Osteoblast (primary cell): Measurements from ENCODE around the gene BCAS3. TPM values are rescaled to one million over a fixed set of nuclear protein-coding genes. Genes with fewer than 3 reads are reported as not detected.

ENCODE experiments used
- DNase-seq: peaks from one replicate; pipeline ENCODE4 v3.0.0; 2011; ENCODE audit warnings: low spot score, mixed read lengths; ENCODE audit not compliant: insufficient read length; ENCODE audit errors: missing footprints
- H2AFZ ChIP-seq: 2 replicates; pipeline ENCODE4 v1.6.0; 2011; ENCODE audit warnings: mild to moderate bottlenecking, low read length
- H3K27ac ChIP-seq: 2 replicates; pipeline ENCODE4 v1.5.1; 2011; ENCODE audit warnings: mild to moderate bottlenecking, low read depth, low read length, moderate library complexity
- H3K27me3 ChIP-seq: 2 replicates; pipeline ENCODE4 v1.6.0; 2012; ENCODE audit warnings: mild to moderate bottlenecking, control low read depth, inconsistent platforms, low read length, moderate library complexity; ENCODE audit not compliant: insufficient read depth
- H3K36me3 ChIP-seq: 2 replicates; pipeline ENCODE4 v1.5.1; 2011; ENCODE audit warnings: mild to moderate bottlenecking, low read length, control low read depth, moderate library complexity; ENCODE audit not compliant: insufficient read depth
- H3K4me1 ChIP-seq: 2 replicates; pipeline ENCODE4 v1.5.1; 2011; ENCODE audit warnings: mild to moderate bottlenecking, low read length, control low read depth, moderate library complexity; ENCODE audit not compliant: insufficient read depth
- H3K4me2 ChIP-seq: 2 replicates; pipeline ENCODE4 v1.6.0; 2011; ENCODE audit warnings: mild to moderate bottlenecking, low read length; ENCODE audit not compliant: insufficient read depth
- H3K4me3 ChIP-seq: fragments of 200-600 bp; sonication (generic); 3 replicates; pipeline ENCODE4 v1.5.1; 2012; ENCODE audit warnings: mild to moderate bottlenecking, low read length, inconsistent platforms; ENCODE audit not compliant: insufficient read depth
- H3K79me2 ChIP-seq: 2 replicates; pipeline ENCODE4 v1.6.0; 2012; ENCODE audit warnings: mild to moderate bottlenecking, low read length, control low read depth, inconsistent platforms; ENCODE audit not compliant: insufficient read depth
- H3K9me3 ChIP-seq: 2 replicates; pipeline ENCODE4 v1.5.1; 2011; ENCODE audit warnings: low read depth, low read length, control low read depth
- H4K20me1 ChIP-seq: 2 replicates; pipeline ENCODE4 v1.6.0; 2012; ENCODE audit warnings: mild to moderate bottlenecking, low read length, control low read depth; ENCODE audit not compliant: insufficient read depth
- total RNA-seq: library from RNA; depleted of rRNA; stranded (reverse); fragments of >200 nt; gene quantifications from 2 replicates; pipeline ENCODE4 v1.2.3, GENCODE V29; 2012
- TF ChIP-seq, protein P1 (sequence below): IDR thresholded peaks from 2 replicates; pipeline ENCODE4 v1.5.1; 2011; ENCODE audit warnings: mild to moderate bottlenecking, low read depth, low read length, moderate library complexity; ENCODE audit errors: extremely low read depth

BCAS3 gene
- total RNA-seq, 1 donor, result 31.5 TPM

DNA sequence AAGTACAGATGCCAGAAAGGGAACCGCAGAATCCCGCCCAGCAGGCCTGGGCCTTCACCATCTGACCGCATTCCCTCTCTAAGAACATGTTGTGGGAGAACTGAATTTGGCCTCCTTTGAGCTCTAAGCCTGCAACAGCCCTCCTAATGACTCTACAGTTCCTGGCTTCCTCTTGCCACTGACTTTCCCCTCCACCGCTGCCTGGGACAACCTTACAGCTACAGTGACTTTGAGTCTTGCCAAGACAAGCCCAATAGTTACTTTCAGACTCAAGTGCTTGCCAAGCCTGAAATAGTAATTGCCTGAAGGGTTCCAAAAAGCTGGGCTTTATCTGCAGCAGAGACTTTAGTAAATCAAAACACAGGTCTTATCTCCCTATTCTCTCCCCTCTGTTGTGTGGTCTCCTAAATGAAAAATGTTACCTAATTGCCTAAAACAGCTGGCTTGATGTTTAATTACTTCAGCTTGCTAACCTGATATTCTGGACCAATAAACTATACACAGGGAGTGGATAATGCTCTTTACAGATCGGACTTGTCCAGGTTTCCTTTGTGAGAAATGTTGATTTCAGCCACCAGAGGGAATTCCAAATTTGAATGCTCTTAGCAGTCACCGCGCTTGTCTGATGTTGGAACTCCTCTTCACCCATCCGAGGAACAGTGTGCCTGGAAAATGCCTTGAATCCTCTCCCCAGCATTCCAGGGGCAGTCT, 636.9 kb downstream of the BCAS3 start:
- H3K4me2 ChIP-seq, result peak overlapping the region; percentile 5
- peak overlapping the region; percentile 62 for H3K27ac ChIP-seq
- H3K4me1 ChIP-seq, result peaks cover 32% of the 10 kb centered on the region

DNA sequence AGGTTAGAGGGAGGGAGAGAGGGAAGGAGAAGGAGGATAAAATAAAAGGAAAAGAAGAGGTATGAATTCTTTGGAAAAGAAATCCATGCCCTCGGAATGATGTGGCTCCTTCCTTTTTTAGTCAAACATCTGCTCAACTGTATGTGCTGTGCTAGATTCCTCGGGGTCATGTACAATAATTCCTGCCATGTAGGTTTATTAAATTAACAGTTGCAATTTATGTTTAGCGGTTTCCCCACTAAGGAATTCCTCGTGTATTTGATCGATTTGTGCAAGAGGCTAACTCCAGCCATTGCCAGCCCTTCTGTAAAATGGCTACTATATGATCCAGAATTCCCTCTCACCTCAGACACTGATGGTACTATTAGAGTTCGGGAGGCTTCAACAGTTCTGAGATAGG, 639.0 kb downstream of the BCAS3 start:
- H3K79me2 ChIP-seq, result no peaks in the 10 kb centered on the region
- H3K4me2 ChIP-seq, result no peak overlapping the region
- no peak overlapping the region for H3K4me3 ChIP-seq
- H3K36me3 ChIP-seq, result no peaks in the 10 kb centered on the region
- peaks cover 17% of the 10 kb centered on the region for H3K4me1 ChIP-seq
- no peaks in the 10 kb centered on the region for H3K27me3 ChIP-seq
- no peaks in the 10 kb centered on the region for H4K20me1 ChIP-seq
- TF ChIP-seq, protein P1, sequence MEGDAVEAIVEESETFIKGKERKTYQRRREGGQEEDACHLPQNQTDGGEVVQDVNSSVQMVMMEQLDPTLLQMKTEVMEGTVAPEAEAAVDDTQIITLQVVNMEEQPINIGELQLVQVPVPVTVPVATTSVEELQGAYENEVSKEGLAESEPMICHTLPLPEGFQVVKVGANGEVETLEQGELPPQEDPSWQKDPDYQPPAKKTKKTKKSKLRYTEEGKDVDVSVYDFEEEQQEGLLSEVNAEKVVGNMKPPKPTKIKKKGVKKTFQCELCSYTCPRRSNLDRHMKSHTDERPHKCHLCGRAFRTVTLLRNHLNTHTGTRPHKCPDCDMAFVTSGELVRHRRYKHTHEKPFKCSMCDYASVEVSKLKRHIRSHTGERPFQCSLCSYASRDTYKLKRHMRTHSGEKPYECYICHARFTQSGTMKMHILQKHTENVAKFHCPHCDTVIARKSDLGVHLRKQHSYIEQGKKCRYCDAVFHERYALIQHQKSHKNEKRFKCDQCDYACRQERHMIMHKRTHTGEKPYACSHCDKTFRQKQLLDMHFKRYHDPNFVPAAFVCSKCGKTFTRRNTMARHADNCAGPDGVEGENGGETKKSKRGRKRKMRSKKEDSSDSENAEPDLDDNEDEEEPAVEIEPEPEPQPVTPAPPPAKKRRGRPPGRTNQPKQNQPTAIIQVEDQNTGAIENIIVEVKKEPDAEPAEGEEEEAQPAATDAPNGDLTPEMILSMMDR, result no peak
- no peak overlapping the region for H2AFZ ChIP-seq
- no peak overlapping the region for H3K27ac ChIP-seq
- no peaks in the 10 kb centered on the region for H3K9me3 ChIP-seq
- no peak for DNase-seq

More for the DNA sequence above, 636.9 kb downstream of the BCAS3 start:
- Histone ChIP-seq H3K9me3 (no peaks in the 10 kb centered on the region), H3K27me3 (no peaks in the 10 kb centered on the region), H3K4me3 (no peak overlapping the region), H3K36me3 (no peaks in the 10 kb centered on the region), H3K79me2 (no peaks in the 10 kb centered on the region), H2AFZ (peak overlapping the region; percentile 41), H4K20me1 (no peaks in the 10 kb centered on the region)
- peak; percentile 77 for DNase-seq
- TF ChIP-seq, protein P1, result peak; percentile 25

DNA sequence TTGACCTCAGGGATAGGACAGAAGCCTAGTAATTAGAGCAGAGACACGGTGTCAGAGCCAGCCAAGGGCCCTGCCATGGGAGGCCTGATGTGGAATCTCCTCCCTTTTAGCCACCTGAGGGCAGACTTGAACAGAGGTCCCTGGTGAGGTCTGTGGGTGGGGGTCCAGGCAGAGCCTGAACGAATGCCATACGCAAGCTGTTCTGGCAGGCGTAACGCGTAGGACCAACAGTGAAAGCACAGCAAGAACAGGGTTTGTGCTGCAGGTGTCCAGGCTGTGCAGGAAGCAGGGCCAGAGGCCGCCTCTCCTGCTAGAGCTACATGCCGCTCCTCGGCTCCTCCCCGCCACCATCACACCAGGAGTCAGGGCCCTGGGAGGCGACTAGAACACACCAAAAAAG, 640.1 kb downstream of the BCAS3 start:
- TF ChIP-seq, protein P1, result no peak
- H3K36me3 ChIP-seq, result no peaks in the 10 kb centered on the region

DNA sequence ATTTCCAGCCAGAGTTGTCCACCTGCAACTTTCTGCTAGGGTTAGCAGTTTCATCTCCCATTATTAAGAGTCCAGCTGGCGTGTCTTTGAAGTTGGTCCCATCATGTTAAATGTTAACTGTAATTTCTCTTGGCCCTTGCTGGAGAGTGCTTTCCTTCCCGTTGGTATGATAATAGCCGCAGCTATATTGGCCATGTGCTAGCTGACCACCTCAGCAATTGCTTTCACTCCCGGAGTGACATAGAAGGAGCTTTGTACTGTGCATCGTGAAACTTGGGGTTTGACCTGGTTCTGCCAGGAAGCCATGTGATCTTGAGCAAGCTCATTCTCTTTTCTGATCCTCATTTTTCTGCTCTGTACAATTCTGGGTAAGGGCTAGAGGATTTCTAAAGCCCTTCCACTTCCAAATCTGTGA, 641.0 kb downstream of the BCAS3 start:
- H2AFZ ChIP-seq, result no peak overlapping the region
- H4K20me1 ChIP-seq, result no peaks in the 10 kb centered on the region

More for the DNA sequence above, 640.1 kb downstream of the BCAS3 start:
- no peaks in the 10 kb centered on the region for H3K9me3 ChIP-seq
- no peak overlapping the region for H2AFZ ChIP-seq
- H3K27ac ChIP-seq, result no peak overlapping the region
- no peaks in the 10 kb centered on the region for H3K27me3 ChIP-seq
- H3K4me1 ChIP-seq, result peaks cover 20% of the 10 kb centered on the region
- H3K4me3 ChIP-seq, result no peak overlapping the region
- DNase-seq, result no peak
- H4K20me1 ChIP-seq, result no peaks in the 10 kb centered on the region
- no peak overlapping the region for H3K4me2 ChIP-seq
- no peaks in the 10 kb centered on the region for H3K79me2 ChIP-seq

More for the DNA sequence above, 641.0 kb downstream of the BCAS3 start:
- Histone ChIP-seq H3K27ac (no peak overlapping the region), H3K79me2 (no peaks in the 10 kb centered on the region), H3K4me2 (no peak overlapping the region), H3K27me3 (no peaks in the 10 kb centered on the region), H3K36me3 (no peaks in the 10 kb centered on the region), H3K4me3 (no peak overlapping the region), H3K4me1 (peaks cover 26% of the 10 kb centered on the region), H3K9me3 (no peaks in the 10 kb centered on the region)
- TF ChIP-seq, protein P1, result no peak
- no peak for DNase-seq
